NCI-H1048 (cell line): ENCODE data around the gene SIVA1.

Source experiments
- DNase-seq: peaks from one replicate; lab custom pipeline; 2025; lab: John Stamatoyannopoulos, UW

Gene SIVA1

GRCh38 chr14:104797115-104798044 is 44.4 kb downstream of the SIVA1 start:
- DNase-seq, result no peak

DNA sequence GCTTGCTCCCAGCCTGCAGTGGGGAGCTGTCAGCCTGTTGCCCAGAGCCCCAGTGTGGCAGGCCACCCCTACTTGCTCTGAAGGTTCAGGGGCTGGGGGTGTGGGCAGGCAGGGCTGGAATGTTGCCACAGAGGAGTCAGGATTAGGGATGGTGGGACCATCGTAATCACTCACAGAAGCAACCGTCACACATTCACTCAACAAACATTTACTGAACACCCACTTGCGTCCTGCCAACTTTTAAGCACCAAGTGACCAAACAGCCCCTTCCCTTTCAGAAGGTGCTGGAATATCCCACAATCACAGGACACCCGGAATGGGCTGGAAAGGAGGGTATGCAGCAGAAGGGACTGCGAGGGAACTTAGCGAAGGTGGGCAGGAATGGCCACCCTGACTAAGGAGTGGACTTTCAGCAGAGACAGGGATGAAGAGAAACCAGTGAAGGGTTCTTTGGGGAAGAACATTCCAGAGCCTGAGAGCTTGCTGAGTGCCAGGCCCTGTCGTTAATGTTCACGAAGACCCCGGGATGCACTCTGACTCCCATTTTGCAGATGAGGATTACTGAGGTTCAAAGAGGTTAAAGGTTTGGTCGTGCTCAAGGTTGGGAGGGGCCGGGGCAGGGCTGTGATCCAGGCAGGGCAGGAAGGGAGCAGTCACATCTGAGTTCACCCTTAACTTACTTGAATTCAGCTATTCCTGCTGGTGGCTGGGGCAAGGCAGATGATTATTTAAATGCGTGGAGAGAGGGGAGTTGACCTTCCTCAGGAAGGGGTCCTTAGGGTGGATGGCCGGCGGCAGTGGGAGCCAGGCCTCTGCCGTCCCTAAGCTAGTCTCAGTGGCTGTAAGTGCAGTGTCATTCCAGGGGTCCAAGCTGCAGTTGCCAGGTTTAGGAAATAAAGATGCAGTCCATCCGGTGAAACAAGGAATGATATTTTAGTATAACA is 45.6 kb downstream of the SIVA1 start:
- no peak for DNase-seq

DNA sequence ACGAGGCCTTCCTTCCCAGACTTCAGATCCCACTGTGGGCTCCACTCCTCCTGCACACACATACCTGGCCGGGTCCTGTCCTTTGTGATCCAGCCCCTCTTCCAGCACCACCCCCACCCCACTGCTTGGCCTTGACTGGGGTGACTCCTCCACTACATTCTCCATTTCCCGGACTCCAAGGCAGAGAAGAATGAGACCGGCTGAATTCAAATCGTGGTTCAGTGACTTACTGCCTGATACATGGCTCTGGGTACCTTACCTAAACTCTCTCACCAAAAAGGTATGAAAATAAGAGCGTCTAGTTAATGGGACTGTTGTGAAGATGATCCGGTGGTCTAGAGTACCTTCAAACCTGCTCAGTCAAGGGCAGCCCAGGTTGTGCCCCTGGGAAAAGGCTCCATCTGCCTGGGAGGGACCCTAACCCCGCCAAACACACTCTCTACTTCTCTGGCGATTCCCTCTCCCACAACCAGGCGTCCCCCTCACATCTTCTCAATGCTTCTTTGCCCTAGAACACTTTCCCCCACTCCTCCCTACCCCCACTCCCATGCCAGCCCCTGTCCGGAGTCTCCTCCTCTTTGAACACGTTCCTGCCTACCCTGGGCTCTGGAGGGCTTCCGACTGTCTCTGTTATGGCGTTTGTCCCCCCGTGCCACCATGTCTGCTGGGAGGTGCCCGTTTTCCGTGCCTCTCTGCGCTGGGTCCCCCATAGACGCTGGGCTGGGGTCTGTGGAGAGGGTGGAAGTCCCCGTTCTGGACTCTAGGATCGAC is 46.5 kb downstream of the SIVA1 start:
- DNase-seq, result no peak

GRCh38 chr14:104800015-104800770 is 47.2 kb downstream of the SIVA1 start:
- peak; percentile 17 for DNase-seq

DNA sequence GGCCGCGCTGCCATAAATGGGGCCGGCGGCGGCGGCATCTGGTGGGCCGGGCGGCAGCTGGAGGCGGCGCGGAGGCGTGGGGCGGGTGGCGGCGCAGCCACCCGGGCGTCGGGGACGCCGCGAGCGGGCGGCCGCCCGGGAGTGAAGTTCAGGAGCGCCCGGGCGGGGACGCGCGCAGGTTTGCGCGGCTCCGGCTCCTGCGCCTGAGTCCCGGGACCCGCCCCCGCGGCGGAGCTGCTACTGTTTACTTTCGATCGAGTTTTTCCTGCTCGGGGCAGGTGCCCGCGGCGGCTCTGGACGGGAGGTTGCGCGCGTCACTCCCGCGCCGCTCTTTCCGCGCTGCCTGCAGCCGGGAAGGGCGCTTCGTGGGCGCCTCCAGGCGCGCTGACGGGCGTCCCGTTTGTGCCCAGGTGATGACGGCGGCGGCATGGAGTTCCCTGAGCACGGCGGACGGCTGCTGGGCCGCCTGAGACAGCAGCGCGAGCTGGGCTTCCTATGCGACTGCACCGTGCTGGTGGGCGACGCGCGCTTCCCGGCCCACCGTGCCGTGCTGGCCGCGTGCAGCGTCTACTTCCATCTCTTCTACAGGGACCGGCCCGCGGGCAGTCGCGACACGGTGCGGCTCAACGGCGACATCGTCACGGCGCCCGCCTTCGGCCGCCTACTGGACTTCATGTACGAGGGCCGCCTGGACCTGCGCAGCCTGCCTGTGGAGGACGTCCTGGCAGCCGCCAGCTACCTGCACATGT is 48.0 kb downstream of the SIVA1 start, which contains the start of gene ZBTB42:
ZBTB42 (plus strand) TSS at position 331 of the 749 bp plus-strand sequence; CDS start at position 428, 97 bp downstream.
- no peak for DNase-seq

DNA sequence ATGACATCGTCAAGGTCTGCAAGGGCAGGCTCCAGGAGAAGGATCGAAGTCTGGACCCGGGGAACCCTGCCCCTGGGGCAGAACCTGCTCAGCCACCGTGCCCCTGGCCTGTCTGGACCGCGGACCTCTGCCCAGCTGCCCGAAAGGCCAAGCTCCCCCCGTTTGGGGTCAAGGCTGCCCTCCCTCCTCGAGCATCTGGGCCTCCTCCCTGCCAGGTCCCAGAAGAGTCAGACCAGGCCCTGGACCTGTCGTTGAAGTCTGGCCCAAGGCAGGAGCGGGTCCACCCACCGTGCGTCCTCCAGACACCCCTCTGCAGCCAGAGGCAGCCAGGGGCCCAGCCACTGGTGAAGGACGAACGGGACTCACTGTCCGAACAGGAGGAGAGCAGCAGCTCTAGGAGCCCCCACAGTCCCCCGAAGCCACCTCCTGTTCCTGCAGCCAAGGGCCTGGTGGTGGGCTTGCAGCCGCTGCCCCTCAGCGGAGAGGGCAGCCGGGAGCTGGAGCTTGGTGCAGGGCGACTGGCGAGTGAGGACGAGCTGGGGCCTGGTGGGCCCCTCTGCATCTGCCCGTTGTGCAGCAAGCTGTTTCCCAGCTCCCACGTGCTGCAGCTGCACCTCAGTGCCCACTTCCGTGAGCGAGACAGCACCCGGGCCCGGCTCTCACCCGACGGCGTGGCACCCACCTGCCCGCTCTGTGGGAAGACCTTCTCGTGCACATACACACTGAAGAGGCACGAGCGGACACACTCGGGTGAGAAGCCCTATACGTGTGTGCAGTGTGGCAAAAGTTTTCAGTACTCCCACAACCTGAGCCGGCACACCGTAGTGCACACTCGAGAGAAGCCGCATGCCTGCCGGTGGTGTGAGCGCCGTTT is 48.8 kb downstream of the SIVA1 start:
- no peak for DNase-seq

GRCh38 chr14:104802394-104803184 is 49.6 kb downstream of the SIVA1 start:
- DNase-seq, result no peak

DNA sequence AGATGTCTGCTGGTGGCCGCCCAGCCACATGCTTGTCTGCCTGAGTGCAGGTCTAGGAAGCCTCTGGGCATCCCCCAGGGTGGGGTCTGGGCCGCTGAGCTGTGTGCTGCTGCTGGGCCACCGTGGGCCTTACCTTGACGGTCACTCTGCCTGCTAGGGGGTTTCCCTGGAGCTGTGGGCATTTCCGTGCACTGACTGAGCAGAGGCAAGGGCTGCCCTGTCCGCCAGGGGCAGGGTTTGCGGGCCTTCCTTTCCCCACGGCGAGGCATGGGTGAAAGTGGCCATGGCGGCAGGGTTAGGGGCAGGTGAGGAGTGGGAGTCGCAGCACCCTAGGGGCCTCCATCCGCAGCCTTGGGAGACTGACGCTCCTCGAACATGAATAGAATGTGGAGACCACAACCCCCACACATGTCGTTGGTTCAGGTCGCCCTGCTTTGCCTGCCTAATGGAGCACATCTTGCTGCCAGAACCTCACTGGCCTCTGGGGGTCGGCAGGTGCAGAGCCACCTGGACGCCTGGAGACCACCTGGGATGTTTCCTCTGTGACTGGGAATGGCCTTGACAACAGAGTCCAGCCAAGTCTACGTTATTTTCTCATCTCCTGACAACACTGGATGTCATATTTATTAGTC is 50.4 kb downstream of the SIVA1 start:
- DNase-seq, result no peak

DNA sequence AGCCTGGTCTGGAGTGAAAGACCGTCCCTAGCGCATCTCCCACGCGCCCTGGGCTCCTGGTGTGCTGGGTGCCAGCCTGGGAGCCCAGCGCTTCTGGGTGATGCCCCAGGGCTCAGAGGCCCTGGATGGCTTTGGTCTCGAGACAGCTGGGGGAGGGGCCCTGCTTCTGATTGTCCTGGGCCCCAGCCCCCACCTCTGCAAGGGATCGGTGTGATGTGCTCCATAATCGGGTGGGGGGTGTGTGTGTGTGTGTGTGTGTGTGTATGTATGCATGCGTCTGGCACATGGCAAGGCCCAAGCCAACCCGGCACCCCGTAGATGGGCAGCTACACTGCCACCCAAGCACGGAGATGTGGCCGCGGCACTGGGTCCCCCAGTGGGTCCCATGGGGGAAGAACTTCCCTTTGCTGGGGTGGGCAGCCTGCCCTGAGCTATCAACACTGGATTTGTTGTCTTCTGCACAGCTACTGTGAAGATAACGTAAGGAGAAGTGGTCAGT is 51.0 kb downstream of the SIVA1 start:
- DNase-seq, result no peak

- no peak for DNase-seq
Observed at GRCh38 chr14:104804481-104805325, 51.8 kb downstream of the SIVA1 start.

DNA sequence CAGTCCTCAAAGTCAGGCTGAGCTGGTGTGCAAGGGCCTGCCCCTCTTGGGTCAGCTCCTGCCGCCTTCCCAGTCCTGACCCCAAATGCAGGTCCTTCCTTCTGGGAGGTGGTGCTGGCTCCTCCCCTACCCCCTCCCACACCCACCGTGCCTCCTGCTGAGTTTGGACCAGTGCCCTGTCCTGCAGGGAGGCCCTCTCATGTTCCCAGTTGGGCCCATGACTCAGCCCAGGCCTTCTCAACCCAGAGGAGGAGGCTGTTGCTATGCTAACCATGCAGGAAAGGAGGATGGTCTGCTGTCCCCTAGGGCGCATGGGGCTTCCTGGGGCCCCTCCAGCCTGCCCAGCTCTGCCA is 52.4 kb downstream of the SIVA1 start:
- DNase-seq, result no peak

DNA sequence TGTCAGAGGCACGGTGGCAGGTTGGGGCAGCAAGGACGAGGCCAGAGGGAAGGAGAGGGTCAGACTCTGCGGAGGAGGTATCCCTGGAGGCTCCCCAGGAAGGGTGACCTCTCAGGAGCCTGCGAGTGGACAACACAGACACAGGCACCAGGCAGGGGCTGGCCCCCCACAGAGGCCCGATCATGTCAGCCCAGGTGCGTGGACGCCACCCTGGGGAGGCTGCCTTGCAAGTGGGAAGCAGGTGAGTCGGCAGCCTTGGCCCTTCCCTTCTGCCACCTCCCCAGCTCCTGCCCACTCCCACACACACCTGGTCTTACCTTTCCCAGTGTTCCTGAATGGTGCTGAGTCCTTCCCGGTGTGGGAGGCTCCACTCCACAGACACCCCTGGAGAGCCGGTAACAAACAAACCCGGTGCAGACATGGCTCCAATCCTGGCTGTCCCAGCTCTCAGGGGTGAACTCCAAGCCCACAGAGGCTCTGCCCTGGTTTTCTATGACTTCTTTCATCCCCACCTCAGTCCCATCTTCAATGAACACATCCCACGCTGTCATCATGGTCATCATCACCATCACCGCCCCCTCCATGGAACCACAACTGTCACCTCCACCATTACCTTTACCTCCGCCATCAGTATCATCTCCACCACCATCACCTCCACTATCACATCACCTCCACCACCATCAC is 53.1 kb downstream of the SIVA1 start:
- no peak for DNase-seq

- DNase-seq, result no peak
Observed at GRCh38 chr14:104806625-104807465, 53.9 kb downstream of the SIVA1 start.

- DNase-seq, result no peak
Observed at GRCh38 chr14:104808456-104808855, 55.5 kb downstream of the SIVA1 start.
